Endothelial cell of umbilical vein (primary cell): Measurements from ENCODE around the gene SELENOV. TPM values are rescaled to one million over a fixed set of nuclear protein-coding genes. Genes with fewer than 3 reads are reported as not detected.

Experiments
- BruUV-seq: library from RNA; stranded (reverse); fragments of 400-500 nt; replicated peaks from 2 replicates; lab custom pipeline; 2021; lab: Mats Ljungman, UMichigan
- CTCF ChIA-PET: fragments of 300-600, 350-600 bp; sonication (Branson Sonifier 250); formaldehyde crosslinking; loops from one replicate; lab custom pipeline; 2021; ENCODE audit warnings: antibody characterized with exemption, inconsistent platforms; lab: Charles Lee
- POLR2A ChIA-PET: fragments of 300-600, 350-600 bp; sonication (Branson Sonifier 250); formaldehyde crosslinking; loops from one replicate; lab custom pipeline; 2021; ENCODE audit warnings: antibody characterized with exemption, inconsistent platforms; lab: Charles Lee
- DNase-seq: peaks from one replicate; pipeline ENCODE4 v3.0.0-alpha.2; 2011; ENCODE audit warnings: low read depth, low spot score
- FAIRE-seq: peaks from 2 replicates; lab custom pipeline; 2011; peaks lifted over from hg19 to GRCh38; lab: Jason Lieb, UNC
- H2AFZ ChIP-seq: 2 replicates; pipeline ENCODE4 v1.6.0; 2012; ENCODE audit warnings: low read depth, low read length, control low read depth, inconsistent platforms
- H3K27ac ChIP-seq: 2 replicates; pipeline ENCODE4 v1.5.1; 2011; ENCODE audit warnings: low read depth, mild to moderate bottlenecking, control low read depth, low read length, moderate library complexity; ENCODE audit not compliant: insufficient read depth
- H3K27me3 ChIP-seq, 2 experiments: 2 replicates each; pipeline versions ENCODE4 v1.6.0 to v1.6.1; 2011; ENCODE audit warnings: low read length in 2 of 2, mixed read lengths in 1 of 2; ENCODE audit not compliant: control insufficient read depth in 2 of 2, insufficient read depth in 2 of 2
- H3K36me3 ChIP-seq, 2 experiments: 2 replicates in 1 of 2; 3 replicates in 1 of 2; pipeline ENCODE4 v1.5.1; 2011; ENCODE audit warnings: low read length in 2 of 2, mild to moderate bottlenecking in 1 of 2, moderate library complexity in 1 of 2; ENCODE audit not compliant: control insufficient read depth in 2 of 2, insufficient read depth in 2 of 2; ENCODE audit errors: extremely low read depth in 1 of 2
- H3K4me1 ChIP-seq: 3 replicates; pipeline ENCODE4 v1.5.1; 2011; ENCODE audit warnings: mild to moderate bottlenecking, low read length; ENCODE audit not compliant: control insufficient read depth, insufficient read depth; ENCODE audit errors: extremely low read depth
- H3K4me2 ChIP-seq: 2 replicates; pipeline ENCODE4 v1.6.1; 2011; ENCODE audit warnings: low read length, control low read depth, mixed read lengths; ENCODE audit not compliant: insufficient read depth
- H3K4me3 ChIP-seq, 3 experiments: fragments of 200-600 bp in 1 of 3; sonication (generic), shearing (Covaris generic) in 1 of 3; replicated peaks in 1 of 3; 2 replicates each; pipeline ENCODE4 v1.5.1; 2011 to 2016; ENCODE audit warnings: control low read depth in 3 of 3, low read length in 3 of 3, mild to moderate bottlenecking in 2 of 3, inconsistent platforms in 1 of 3, low read depth in 1 of 3, moderate library complexity in 1 of 3; ENCODE audit not compliant: insufficient read depth in 1 of 3
- H3K79me2 ChIP-seq: 2 replicates; pipeline ENCODE4 v1.6.0; 2012; ENCODE audit warnings: low read length, inconsistent platforms; ENCODE audit not compliant: control insufficient read depth, insufficient read depth
- H3K9ac ChIP-seq: replicated peaks from 2 replicates; pipeline ENCODE3; 2011; ENCODE audit warnings: low read length, control low read depth; ENCODE audit not compliant: insufficient read depth; ENCODE audit errors: extremely low read depth
- H3K9me1 ChIP-seq: replicated peaks from 3 replicates; pipeline ENCODE4 v1.6.0; 2011; ENCODE audit warnings: mild to moderate bottlenecking, low read length; ENCODE audit not compliant: control insufficient read depth, insufficient read depth; ENCODE audit errors: extremely low read depth
- H3K9me3 ChIP-seq: replicated peaks from 2 replicates; pipeline ENCODE4 v1.5.1; 2012; ENCODE audit warnings: low read length, inconsistent platforms; ENCODE audit not compliant: control insufficient read depth, insufficient read depth
- H4K20me1 ChIP-seq: replicated peaks from 2 replicates; pipeline ENCODE3; 2011; ENCODE audit warnings: mild to moderate bottlenecking, low read length; ENCODE audit not compliant: control insufficient read depth, insufficient read depth; ENCODE audit errors: extremely low read depth
- CTCF ChIP-seq, 2 donors: IDR thresholded peaks; 1 replicate in 1 of 2; 2 replicates in 1 of 2; pipeline ENCODE4 v1.5.1; 2011; ENCODE audit warnings: low read length in 2 of 2, mild to moderate bottlenecking in 2 of 2, moderate library complexity in 2 of 2, control low read depth in 1 of 2, inconsistent platforms in 1 of 2, low read depth in 1 of 2; ENCODE audit not compliant: insufficient read depth in 1 of 2; ENCODE audit errors: extremely low read depth in 1 of 2
- EZH2 ChIP-seq: IDR thresholded peaks from 2 replicates; pipeline ENCODE4 v1.6.1; 2012; ENCODE audit warnings: borderline replicate concordance, low read depth, mild to moderate bottlenecking, moderate library complexity, low read length, inconsistent platforms; ENCODE audit not compliant: severe bottlenecking
- FOS ChIP-seq: IDR thresholded peaks from 2 replicates; pipeline ENCODE4 v1.6.1; 2011; ENCODE audit warnings: mild to moderate bottlenecking, low read length, moderate library complexity, borderline replicate concordance; ENCODE audit not compliant: insufficient read depth
- GATA2 ChIP-seq: IDR thresholded peaks from 2 replicates; pipeline ENCODE4 v1.7.0; 2011; ENCODE audit warnings: low read depth, mild to moderate bottlenecking, moderate library complexity, mixed read lengths, low read length; ENCODE audit not compliant: insufficient read length, insufficient read depth
- JUN ChIP-seq: IDR thresholded peaks from 2 replicates; pipeline ENCODE4 v1.6.1; 2011; ENCODE audit warnings: borderline replicate concordance, low read depth; ENCODE audit not compliant: insufficient read length, insufficient read depth
- MAX ChIP-seq: IDR thresholded peaks from 2 replicates; pipeline ENCODE4 v1.6.1; 2011; ENCODE audit not compliant: insufficient read depth, insufficient read length
- MYC ChIP-seq: IDR thresholded peaks from one replicate; pipeline ENCODE4 v1.6.1; 2011; ENCODE audit warnings: mild to moderate bottlenecking, low read depth, low read length
- POLR2A ChIP-seq: IDR thresholded peaks from 2 replicates; pipeline ENCODE4 v1.6.1; 2012; ENCODE audit warnings: low read depth, mild to moderate bottlenecking, control low read depth, low read length
- POLR2AphosphoS5 ChIP-seq: IDR thresholded peaks from 2 replicates; pipeline ENCODE4 v1.6.1; 2012; ENCODE audit warnings: low read depth, mild to moderate bottlenecking, control low read depth, low read length, moderate library complexity; ENCODE audit not compliant: insufficient read depth
- dilution Hi-C: fragments of 300-500 bp; cut with MboI; formaldehyde crosslinking; loops from one replicate; pipeline ENCODE4 v1.15.0; 2019; ENCODE audit warnings: low sequenced_read_pairs; ENCODE audit not compliant: extremely low pct_ligation_motif_present
- intact Hi-C: fragments of 100-400 bp; cut with micrococcal nuclease; formaldehyde crosslinking; loops from one replicate; pipeline ENCODE4 v1.10.0; 2022
- polyA plus RNA-seq, 4 experiments: library from polyadenylated mRNA; depleted of rRNA in 3 of 4; stranded (reverse) in 3 of 4; unstranded in 1 of 4; fragments of >200 nt; gene quantifications; 2 replicates each; pipeline versions ENCODE4 v1.2.1 to v1.2.3, GENCODE V29; 2011 to 2012; ENCODE audit warnings: missing spikeins in 1 of 4
- total RNA-seq: library from RNA; stranded (reverse); gene quantifications from 2 replicates; pipeline ENCODE4 v1.2.3, GENCODE V29; 2021

Gene SELENOV
- total and polyA plus RNA-seq, 2 donors (not counting 3 experiments of a cell fraction or from before 2014, with no cell fraction given): not detected

- TF ChIP-seq EZH2: no peak
- TF ChIP-seq MAX: no peak
- no peak for TF ChIP-seq POLR2A
- no peak for TF ChIP-seq JUN
- no peak for TF ChIP-seq POLR2AphosphoS5
- H3K27me3 ChIP-seq: peaks cover 20 to 25% of the 10 kb centered on the region in 2 experiments
- no peak for FAIRE-seq
- no peaks in the 10 kb centered on the region for H4K20me1 ChIP-seq
- no peak overlapping the region for H3K4me3 ChIP-seq
- dilution Hi-C loops: no loop called here
- no peaks in the 10 kb centered on the region for H3K36me3 ChIP-seq
- H3K4me1 ChIP-seq: peaks cover 4% of the 10 kb centered on the region
- DNase-seq: no peak
- ChIA-PET CTCF (no interaction called here), POLR2A (no interaction called here)
- H3K27ac ChIP-seq: no peak overlapping the region
- intact Hi-C loops: no loop called here
- BruUV-seq: no TSS peak
- H3K9me1 ChIP-seq: no peaks in the 10 kb centered on the region
- H3K9me3 ChIP-seq: no peaks in the 10 kb centered on the region
- H3K79me2 ChIP-seq: no peaks in the 10 kb centered on the region
- no peak overlapping the region for H3K4me2 ChIP-seq
- no peak overlapping the region for H3K9ac ChIP-seq
- H2AFZ ChIP-seq: no peak overlapping the region
These were observed 5.7 kb upstream of the SELENOV start for GRCh38 chr19:39509233-39509632.

GRCh38 chr19:39512988-39513387, 2.0 kb upstream of the SELENOV start:
- DNase-seq (no peak), FAIRE-seq (no peak)
- no peaks in the 10 kb centered on the region for H3K36me3 ChIP-seq
- intact Hi-C loops: no loop called here
- dilution Hi-C loops: no loop called here
- no peak overlapping the region for H3K4me3 ChIP-seq
- ChIA-PET CTCF (interaction anchor here (0.7 to 1.3 kb wide), 3 partner anchors 10 to 15 kb away, joined by 3 to 4 read pairs (median 3); no protein-coding TSS in a partner anchor), POLR2A (no interaction called here)
- no peak overlapping the region for H3K4me2 ChIP-seq
- H2AFZ ChIP-seq: no peak overlapping the region
- H3K9me1 ChIP-seq: no peaks in the 10 kb centered on the region
- no peaks in the 10 kb centered on the region for H4K20me1 ChIP-seq
- BruUV-seq: no TSS peak
- no peak overlapping the region for H3K27ac ChIP-seq
- no peaks in the 10 kb centered on the region for H3K79me2 ChIP-seq
- H3K9ac ChIP-seq: no peak overlapping the region
- no peaks in the 10 kb centered on the region for H3K4me1 ChIP-seq
- no peaks in the 10 kb centered on the region for H3K9me3 ChIP-seq
- TF ChIP-seq JUN: no peak
- TF ChIP-seq MAX: no peak
- TF ChIP-seq MYC: no peak
- TF ChIP-seq POLR2A: no peak
- no peak for TF ChIP-seq GATA2
- no peak for TF ChIP-seq CTCF (IDR thresholded peaks at IDR 0.05; ENCODE audit: extremely low read depth in 1 of 2, insufficient read depth in 1 of 2, low read depth in 1 of 2, low read length in 2 of 2)
- no peak for TF ChIP-seq EZH2
- TF ChIP-seq POLR2AphosphoS5: no peak
- TF ChIP-seq FOS: no peak
- peaks cover 38 to 42% of the 10 kb centered on the region in 2 experiments for H3K27me3 ChIP-seq
